Uterus (tissue), 2 donors: Measurements from ENCODE around the gene HDLBP.

Experiments
- CTCF ChIP-seq, 4 experiments: fragments of 200-600 bp in 2 of 4; fragments of 450-650 bp in 2 of 4; sonication (generic) in 2 of 4; IDR thresholded peaks; one replicate each; pipeline ENCODE4 v1.5.1; 2016 to 2019; ENCODE audit warnings: antibody characterized with exemption in 4 of 4, mild to moderate bottlenecking in 2 of 4, moderate library complexity in 1 of 4
- POLR2A ChIP-seq, 2 donors: fragments of 450-650 bp; IDR thresholded peaks; one replicate each; pipeline ENCODE4 v1.6.1; 2016; ENCODE audit warnings: antibody characterized with exemption in 2 of 2, mild to moderate bottlenecking in 1 of 2, moderate library complexity in 1 of 2

DNA sequence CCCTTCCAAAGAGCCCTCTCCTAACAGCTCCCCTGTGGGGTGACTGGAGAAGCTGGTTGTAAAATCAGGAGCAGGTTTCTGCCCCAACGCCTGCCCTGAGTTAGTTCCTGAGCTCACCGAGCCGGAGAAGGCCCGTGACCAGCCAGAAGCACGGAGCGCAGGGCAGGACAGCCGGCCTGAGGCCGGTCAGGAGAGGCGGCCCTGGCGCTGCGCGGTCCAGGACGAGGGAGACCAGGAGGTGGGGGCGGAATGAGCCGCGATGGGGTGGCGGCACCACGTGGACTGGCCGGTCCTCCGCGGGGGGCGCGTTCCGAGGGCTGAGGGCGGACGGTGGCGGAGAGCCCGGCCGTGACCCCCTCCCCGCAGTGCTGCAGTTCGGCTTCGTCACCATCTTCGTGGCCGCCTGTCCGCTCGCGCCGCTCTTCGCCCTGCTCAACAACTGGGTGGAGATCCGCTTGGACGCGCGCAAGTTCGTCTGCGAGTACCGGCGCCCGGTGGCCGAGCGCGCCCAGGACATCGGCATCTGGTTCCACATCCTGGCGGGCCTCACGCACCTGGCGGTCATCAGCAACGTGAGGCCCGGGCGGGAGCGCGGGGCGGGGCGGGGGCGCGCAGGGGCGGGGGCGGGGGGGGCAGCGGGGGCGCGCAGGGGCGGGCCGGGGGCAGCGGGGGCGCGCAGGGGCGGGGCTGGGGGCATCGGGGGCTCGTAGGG, 98.0 kb downstream of the HDLBP start:
- TF ChIP-seq POLR2A (IDR thresholded peaks at IDR 0.05) = peak in 1 of 2 donors; percentile 43
- TF ChIP-seq CTCF (IDR thresholded peaks at IDR 0.05) = peak in 1 of 4 experiments; percentile 5
